ENCODE data around the gene CDKAL1.

Gene CDKAL1

GRCh38 chr6:21185861-21186478, 651.7 kb downstream of the CDKAL1 start:
- Histone ChIP-seq H3K27ac (no peak overlapping the region), H3K4me1 (peaks cover 0 to 15% (median 4%) of the 10 kb centered on the region in 4 donors), H3K36me3 (no peaks in the 10 kb centered on the region), H3K9me3 (no peaks in the 10 kb centered on the region), H3K27me3 (no peaks in the 10 kb centered on the region), H3K4me3 (no peak overlapping the region)
- DNase-seq: no peak
- no peak for TF ChIP-seq CTCF (IDR thresholded peaks at IDR 0.05)
- intact Hi-C loops (cut with DNase I; ENCODE audit: low total_unique reads): no loop called here

- Histone ChIP-seq H3K4me3 (no peak overlapping the region), H3K4me1 (peaks cover 0 to 15% (median 4%) of the 10 kb centered on the region in 4 donors), H3K9me3 (no peaks in the 10 kb centered on the region), H3K27me3 (no peaks in the 10 kb centered on the region), H3K27ac (no peak overlapping the region), H3K36me3 (no peaks in the 10 kb centered on the region)
- intact Hi-C loops (cut with DNase I; ENCODE audit: low total_unique reads): no loop called here
- no peak for DNase-seq
- TF ChIP-seq CTCF (IDR thresholded peaks at IDR 0.05): no peak
Measured at GRCh38 chr6:21186479-21187055, 652.3 kb downstream of the CDKAL1 start.

GRCh38 chr6:21187485-21187884, 653.2 kb downstream of the CDKAL1 start:
- no peak for TF ChIP-seq CTCF (IDR thresholded peaks at IDR 0.05)
- intact Hi-C loops (cut with DNase I; ENCODE audit: low total_unique reads): no loop called here

GRCh38 chr6:21188505-21189223, 654.4 kb downstream of the CDKAL1 start:
- intact Hi-C loops (cut with DNase I; ENCODE audit: low total_unique reads): no loop called here
- DNase-seq: no peak
- Histone ChIP-seq H3K4me1 (peaks cover 0 to 15% (median 4%) of the 10 kb centered on the region in 4 donors), H3K9me3 (no peaks in the 10 kb centered on the region), H3K4me3 (no peak overlapping the region), H3K27me3 (no peaks in the 10 kb centered on the region), H3K27ac (no peak overlapping the region), H3K36me3 (no peaks in the 10 kb centered on the region)
- no peak for TF ChIP-seq CTCF (IDR thresholded peaks at IDR 0.05)

More at GRCh38 chr6:21187485-21187884, 653.2 kb downstream of the CDKAL1 start:
- no peaks in the 10 kb centered on the region for H3K9me3 ChIP-seq
- no peak overlapping the region for H3K27ac ChIP-seq
- DNase-seq: no peak
- H3K36me3 ChIP-seq: no peaks in the 10 kb centered on the region
- H3K4me3 ChIP-seq: no peak overlapping the region
- no peaks in the 10 kb centered on the region for H3K27me3 ChIP-seq
- H3K4me1 ChIP-seq: peaks cover 0 to 15% (median 4%) of the 10 kb centered on the region in 4 donors

GRCh38 chr6:21189759-21190158, 655.5 kb downstream of the CDKAL1 start:
- Histone ChIP-seq H3K4me1 (peaks cover 0 to 15% (median 4%) of the 10 kb centered on the region in 4 donors), H3K4me3 (no peak overlapping the region), H3K9me3 (no peaks in the 10 kb centered on the region), H3K27ac (no peak overlapping the region), H3K27me3 (no peaks in the 10 kb centered on the region), H3K36me3 (no peaks in the 10 kb centered on the region)
- intact Hi-C loops (cut with DNase I; ENCODE audit: low total_unique reads): no loop called here
- DNase-seq: no peak
- no peak for TF ChIP-seq CTCF (IDR thresholded peaks at IDR 0.05)

Measured in tibial artery (tissue), 4 donors.